NCI-H748 (cell line): Measurements from ENCODE around the gene SSTR4.

Source experiments
- DNase-seq: peaks from one replicate; lab custom pipeline; 2025; ENCODE audit not compliant: unreplicated experiment; lab: John Stamatoyannopoulos, UW

The SSTR4 gene

DNA sequence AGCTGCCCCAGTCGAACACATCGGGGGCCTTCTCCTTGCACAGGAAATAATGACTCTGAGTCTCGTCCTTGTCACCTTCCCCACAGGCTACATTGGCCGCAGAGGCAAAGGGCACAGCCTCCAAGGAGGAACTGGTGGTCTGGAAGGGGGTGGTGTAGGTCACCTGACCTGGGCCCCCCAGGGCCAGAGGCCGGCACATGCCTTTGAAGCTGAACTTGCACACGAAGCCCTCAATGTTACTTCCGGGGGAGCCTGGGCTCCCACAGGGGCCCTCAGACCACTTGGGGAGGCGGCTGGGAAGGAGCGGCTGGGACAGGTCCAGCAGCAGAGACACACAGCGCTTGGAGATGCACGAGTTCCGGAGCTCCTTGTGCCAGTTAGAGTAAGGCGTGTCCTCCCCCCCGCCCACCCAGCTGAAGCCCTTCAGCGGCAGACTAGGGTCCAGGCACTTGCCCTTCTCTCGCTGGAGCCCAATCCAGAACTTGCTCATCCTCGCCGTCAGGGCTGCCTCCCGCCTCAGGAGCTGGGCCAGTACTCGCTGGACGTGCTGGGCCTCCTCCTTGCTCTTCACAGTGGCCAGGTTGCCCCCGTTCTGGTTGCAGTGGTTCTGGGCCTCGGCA, 50.4 kb downstream of the SSTR4 start:
- DNase-seq = no peak

DNA sequence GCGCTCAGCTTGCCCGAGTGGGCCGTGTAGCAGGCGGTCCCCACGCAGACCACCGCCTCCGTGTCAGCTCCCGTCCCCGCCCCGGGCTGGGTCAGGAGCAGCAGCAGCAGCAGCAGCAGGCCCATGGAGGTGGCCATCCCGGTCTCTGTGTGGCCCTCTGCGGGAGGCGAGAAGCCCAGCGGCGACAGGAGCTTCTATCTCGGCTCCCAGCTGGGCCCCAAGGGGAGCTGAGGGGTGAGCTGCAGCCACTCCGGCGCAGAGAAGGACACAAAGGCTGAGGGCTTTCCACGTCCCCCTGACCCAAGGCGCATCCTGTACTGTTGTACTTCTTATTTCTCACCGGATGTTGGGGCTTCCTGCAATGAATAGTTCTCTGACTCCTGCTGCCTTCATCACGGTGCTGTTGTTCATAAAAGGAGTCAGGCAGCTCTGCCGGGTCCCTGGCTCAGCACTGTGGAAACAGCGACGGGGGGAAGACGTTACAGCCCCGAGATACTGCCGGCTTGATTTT, 51.0 kb downstream of the SSTR4 start, which contains the start of gene CD93:
TSS of gene CD93 (minus strand) at position 269 of the 511 bp plus-strand sequence. CDS start at position 137, 132 bp downstream.
- DNase-seq = no peak

DNA sequence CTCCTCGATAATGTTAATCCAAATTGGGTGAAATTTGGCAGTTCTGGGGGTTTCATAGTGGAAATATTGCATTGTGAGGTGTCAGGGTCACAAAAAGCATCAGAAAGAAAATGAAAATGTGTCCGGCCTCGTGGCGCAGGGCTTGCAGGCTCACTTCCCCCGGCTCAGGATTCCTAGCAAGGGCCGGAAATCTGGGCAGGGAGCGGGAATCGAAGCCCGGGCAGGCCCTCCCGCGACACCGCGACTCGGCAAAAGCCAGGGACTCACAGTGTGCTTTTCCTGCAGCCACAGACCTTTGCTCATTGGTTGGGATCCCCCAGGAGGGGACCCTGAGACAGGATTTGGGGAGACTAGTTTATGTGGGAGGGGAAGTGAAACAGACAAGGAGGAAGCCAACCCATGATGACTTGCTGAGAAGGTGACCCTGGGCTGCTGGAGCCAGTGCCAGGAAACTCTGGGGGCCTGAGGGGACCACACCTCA, 51.9 kb downstream of the SSTR4 start:
- no peak for DNase-seq

DNA sequence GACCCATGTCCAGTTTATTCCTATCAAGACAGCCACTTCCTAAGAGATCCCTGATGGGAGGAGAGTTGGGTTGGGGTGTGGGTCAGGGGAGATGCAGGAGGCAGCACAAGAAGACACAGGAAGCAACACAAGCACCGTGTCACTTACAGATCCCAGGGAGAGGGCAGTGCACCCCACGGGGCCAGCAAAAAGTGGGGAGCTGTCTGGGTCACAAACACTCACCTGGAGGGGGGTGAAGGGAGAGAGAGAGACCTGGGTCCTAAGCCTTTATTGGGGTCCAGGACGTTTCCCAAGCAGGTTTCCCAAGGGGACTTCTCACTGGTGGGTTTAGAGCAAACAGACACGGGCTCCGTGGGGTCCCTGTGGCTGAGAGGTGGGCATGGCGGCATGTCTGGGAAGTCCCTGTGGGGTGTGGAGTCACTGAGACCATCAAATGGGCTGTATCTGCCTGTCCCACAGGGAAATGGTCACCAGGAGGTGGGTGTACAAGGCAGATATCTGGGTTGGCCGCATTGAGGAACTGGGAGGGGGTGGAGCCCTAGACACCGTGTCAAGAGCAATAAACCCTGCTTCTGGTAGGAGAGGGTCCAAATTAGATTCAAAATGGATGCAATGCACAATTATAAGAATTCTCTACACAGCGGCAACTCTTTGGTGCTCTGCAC, 52.6 kb downstream of the SSTR4 start:
- no peak for DNase-seq
